Non-pigmented ciliary epithelial cell (primary cell): ENCODE data around the gene ERMAP.
"Not testable (repeated sequence)": the region's sequence is repeated elsewhere in the genome, so short reads cannot be mapped to it uniquely, and the experiment has no call there.

Experiments
- DNase-seq: peaks from one replicate; pipeline ENCODE4 v3.0.0-alpha.2; 2010; ENCODE audit warnings: low read depth

The ERMAP gene

DNA sequence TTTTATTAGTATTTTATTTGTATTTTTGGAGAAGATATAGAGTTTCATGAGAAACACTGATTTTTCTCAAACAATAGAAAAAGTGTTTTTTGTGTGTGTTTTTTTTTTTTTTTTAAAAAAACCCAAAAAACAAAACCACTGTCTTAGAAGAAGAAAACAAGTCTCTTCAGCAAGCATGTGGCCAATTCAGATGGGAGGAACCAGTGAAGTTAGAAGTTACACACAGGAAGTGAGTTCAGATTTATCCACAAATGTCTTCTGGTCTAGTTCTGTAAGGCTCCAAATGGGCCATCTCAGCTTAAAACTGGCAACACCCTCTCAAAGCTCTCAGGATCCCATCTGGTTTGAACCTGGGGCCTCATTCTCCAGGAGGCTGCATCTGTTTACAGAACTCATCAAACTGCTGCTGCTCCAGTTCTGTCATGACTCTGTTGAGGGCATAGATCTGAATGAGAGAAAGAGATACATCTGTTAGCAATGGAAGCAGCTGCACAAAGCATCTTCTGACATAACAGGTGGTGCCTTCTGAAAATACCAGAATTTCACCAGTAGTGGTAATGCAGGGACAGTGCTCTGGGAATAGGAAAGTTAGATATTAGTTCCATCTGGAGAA lies 9.8 kb upstream of the ERMAP start:
- DNase-seq: no peak

DNA sequence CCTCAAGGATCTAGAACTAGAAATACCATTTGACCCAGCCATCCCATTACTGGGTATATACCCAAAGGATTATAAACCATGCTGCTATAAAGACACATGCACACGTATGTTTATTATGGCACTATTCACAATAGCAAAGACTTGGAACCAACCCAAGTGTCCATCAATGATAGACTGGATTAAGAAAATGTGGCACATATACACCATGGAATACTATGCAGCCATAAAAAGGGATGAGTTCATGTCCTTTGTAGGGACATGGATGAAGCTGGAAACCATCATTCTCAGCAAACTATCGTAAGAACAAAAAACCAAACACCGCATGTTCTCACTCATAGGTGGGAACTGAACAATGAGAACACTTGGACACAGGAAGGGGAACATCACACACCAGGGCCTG lies 2.1 kb upstream of the ERMAP start:
- DNase-seq: not testable (repeated sequence)

DNA sequence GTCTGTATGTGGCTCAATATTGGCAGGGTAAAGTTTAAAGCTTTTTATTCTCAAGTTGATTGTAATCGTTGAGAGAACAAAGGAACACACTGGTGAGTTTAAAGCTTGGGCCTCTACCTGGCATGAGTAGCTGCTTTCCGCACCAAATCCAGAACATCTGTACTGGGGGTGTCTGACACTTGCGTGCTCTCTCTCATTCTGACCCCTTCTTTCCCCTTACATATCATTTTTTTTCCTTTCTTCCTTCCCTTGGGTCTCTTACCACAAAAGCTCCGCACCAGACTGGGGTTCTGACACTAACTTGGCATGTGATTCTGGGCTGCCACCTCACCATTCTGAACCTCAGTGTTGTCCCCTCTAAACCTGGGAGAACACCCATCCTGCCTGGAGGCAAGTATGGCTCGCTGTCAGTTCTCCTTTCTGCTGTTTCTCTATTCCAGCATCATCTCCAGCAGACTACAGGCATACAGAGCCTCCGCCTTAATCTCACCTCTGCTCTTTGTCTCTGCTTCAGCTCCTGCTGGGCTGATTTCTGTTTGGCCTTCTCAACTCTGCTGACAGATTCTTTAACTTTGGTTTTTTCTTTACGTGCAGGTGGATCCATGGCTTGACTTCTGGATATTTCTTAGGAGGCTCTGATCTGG lies 859 bp upstream of the ERMAP start:
- no peak for DNase-seq

DNA sequence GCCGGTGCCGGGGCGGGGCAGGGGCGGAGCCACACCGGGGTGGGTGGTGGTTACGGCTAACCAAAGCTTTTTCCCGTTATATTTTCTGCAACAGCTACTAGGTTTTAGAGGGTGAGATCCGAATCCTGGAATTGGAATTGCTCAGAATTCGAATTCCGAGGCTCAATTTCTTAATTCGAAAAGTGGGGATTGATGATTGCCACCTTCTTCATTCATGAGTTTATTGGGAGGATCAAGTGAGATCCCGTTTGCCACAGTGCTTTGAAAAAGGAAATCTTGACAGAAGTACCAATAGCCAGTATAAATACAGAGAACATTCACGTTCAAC lies 482 bp downstream of the ERMAP start:
- DNase-seq: no peak

DNA sequence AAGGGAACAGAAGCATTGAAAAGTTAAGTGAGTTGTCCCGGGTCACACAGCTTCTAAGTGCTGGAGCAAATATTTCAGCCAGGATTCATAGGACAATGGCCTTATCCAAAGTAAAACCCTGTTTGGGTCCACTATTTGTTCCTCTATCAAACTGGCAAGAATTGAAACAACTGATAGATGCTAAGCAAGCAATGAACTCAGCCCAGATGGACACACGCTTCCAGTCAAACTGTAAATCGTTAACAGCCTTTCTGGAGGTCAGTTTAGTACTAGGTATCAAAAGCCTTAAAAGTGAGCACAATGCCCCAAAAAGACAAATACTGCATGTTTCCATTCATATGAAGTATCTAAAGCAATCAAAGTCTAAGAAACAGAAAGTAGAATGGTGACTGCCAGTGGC lies 1.1 kb downstream of the ERMAP start:
- no peak for DNase-seq

DNA sequence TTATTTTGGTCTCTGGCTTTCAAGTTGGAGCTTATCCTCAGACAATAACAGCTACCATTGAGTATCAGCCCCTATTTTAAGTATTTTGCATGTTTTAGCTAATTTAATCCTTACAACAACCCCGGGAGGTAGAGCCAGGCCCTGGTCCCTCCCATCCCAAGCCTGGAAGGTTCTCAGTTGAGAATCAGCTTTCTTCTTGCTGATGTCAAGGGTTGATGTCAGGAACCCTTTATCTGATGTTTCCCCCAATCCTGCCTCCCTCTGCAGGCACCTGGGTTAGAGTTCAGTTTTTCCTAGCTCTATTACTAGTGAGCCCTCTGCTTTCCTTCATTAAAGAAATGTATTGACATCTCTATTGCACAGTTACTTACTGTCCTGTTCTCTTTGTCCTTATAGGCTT lies 3.9 kb downstream of the ERMAP start:
- no peak for DNase-seq

DNA sequence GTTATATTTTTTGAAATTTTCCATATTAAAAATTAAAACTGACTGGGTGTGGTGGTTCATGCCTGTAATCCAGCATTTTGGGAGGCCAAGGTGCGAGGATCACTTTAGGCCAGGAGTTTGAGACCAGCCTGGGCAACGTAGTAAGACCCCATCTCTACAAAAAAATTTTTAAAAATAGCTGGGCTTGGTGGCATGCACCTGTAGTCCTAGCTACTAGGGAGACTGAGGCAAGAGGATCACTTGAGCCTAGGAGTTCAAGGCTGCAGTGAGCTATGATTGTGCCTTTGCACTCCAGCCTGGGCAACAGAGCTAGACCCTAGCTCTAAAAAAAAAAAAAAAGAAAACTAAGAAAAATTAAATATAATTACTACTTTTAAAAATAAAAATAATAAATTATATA lies 4.8 kb downstream of the ERMAP start:
- DNase-seq: no peak

DNA sequence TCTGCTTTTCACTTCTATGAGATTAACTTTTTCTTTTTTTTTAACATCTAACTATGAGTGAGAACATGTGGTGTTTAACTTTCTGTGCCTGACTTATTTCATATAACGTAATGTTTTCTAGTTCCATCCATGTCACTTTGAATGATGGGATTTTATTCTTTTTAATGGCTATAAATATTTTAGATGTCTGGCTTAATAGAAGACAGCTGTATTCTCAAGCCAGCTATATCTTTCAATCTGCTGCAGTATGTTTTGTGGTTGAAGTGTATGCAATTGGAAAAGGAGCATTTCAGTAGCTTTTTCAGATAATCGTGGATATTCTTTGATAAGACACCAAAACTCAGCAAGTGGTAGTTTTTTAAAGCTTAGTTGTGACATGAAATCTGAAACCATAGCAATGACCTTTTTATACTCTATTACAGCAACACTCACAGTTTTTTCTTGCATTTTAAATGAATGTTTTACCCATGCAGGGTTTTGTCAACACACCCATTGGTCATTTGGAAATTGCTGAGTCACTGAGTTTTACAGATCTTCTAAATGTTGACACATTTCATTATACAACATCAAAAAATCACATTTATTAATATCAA lies 6.0 kb downstream of the ERMAP start:
- no peak for DNase-seq

DNA sequence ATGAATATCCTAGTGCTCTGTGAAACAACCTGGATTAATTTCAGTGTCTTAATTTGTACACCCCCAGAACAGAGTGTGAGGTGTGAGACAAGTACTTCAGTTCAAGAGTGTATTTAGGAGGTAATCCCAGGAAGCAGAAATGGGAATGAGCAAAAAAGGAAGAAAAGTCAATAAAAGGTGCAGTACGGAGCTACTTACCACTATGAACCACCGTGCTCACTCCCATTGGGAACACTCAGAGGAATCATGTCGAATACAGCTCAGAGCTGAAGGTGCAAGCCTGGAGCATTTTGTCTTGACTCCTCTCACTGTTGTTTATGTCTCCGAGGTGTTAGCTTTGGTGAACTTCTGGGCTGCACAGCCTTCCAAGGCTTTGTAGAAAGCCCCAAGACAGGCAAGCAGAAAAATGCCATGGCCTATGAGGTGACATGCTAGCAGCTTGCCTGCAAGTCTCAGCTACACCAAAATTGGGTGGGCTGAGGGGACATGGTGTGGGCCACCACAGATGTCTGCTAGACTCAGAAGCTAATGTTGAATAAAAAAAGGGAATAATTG lies 7.6 kb downstream of the ERMAP start:
- DNase-seq: no peak

DNA sequence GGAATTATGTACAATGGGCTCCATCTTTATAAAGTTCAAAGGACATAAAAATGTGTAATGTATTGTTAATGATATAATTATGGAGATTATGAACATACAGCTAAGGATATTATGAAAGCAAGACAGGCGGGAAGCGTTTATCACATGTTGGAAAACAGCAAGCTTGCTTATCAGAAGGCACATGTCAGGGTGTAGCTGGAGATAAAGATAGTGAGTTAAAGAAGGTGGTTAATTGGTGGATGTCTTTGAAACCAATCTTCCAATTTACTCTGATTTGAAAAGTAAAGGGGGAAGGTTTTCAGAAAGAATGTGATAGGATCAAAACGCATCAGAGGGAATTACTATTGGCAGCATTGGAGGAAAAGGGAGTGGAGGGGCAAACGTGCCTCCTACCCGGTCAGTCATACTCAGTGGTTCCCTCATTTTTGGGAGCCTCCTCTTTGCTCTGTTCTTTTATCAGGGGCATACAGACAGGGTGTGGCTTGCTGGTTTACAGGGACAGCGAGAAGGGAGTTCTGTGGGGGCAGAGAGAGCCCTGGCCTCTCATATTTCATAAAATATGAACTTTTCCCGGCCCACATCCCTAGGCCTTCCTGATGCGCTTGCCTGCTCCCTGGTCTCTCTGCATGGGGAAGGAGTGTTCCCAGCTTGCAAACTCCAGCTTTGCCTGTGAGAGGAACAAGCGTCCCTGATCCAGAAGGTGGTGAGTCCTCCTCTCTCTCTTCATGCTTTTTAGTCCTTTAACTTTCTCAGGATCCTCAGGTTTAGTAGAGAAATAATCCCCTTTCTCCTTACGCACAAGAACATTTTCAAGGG lies 8.3 kb downstream of the ERMAP start:
- no peak for DNase-seq

DNA sequence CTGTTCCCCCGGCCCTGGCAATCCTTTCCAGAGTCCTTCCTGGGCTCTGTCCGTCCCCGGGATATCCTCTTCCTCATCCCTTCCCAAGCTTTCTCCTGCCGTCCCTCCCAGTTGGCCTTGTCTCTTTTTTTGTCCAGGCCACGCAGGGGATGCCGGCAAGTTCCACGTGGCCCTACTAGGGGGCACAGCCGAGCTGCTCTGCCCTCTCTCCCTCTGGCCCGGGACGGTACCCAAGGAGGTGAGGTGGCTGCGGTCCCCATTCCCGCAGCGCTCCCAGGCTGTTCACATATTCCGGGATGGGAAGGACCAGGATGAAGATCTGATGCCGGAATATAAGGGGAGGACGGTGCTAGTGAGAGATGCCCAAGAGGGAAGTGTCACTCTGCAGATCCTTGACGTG lies 13.7 kb downstream of the ERMAP start:
- DNase-seq: no peak

DNA sequence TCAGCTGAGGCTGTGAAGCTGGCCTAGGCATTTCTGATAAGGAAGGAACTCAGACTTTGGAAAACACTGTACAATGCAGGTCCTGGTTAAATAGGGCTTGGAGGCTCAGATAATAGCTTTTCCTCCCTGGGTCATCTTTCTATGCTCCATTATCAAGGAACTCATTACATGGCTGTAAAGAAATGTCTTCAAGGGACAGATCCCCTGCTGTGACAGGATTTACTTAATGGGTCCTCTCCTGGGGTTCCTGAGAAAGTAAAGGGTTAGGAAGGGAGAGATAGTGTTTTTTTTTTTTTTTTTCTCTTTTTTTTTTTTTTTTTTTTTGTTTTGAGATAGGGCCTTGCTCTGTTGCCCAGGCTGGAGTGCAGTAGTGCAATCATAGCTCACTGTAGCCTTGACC lies 14.4 kb downstream of the ERMAP start:
- DNase-seq: no peak

DNA sequence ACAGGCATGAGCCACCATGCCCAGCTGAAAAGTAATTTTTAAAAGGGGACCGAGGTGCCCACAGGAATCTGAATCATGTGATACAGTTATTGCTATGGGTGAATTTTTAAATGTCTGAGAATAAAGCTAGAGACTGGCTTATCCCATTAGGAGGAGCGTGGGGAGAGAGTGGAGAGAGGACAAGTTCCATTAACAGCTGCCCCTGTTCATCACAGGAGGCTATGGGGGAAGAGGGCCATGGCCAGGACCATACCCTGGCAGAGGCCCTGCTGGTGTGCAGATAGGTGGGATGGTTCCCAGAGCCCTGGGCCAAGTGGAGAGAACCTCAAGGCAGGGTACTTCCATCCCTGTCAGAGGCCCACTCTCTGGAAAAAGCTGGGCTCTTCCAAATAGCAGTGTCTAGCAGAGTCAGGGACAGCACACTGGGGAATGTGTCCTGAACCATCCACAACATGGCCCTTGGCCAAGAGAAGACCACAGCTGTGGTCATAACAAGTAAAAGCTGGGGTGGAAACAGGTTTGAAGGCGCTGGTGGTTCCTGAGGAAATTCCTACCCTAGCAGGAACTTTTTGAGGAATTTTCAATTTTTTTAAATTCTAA lies 15.8 kb downstream of the ERMAP start:
- DNase-seq: no peak

DNA sequence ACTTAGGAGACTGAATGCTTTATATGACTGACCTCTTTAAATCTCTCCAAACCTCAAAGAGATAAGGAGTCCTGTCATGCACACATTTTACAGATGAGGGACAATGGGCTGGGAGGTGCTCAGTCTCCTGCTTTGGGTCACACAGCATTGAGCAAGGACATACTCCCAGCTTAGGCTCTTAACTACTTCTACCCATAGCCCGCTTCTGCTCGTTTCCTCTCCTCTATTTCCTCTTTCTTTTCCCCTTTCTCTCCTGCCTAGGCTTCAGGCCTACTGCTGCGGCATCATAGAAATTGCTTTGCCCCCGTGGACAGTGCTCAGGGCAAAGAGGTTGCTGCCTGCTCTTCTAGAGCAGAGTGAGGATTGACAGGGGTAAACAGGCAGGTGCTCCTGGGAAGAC lies 17.1 kb downstream of the ERMAP start:
- DNase-seq: no peak

DNA sequence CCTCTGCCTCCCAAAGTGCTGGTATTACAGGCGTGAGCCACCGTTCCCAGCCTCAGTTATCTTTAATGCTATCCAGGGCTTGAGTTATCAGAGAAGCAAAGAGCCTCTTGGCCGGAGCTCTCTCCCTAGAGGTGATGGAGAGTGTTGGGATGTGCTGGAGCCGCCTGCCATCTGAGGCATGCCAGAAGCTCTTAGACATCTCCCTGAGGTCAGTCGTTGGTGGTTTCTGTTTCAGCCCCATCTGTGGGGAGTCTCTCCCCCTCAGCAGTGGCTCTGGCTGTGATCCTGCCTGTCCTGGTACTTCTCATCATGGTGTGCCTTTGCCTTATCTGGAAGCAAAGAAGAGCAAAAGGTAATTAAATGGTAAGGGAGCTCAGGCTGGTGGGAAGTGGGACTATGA lies 17.9 kb downstream of the ERMAP start:
- no peak for DNase-seq

DNA sequence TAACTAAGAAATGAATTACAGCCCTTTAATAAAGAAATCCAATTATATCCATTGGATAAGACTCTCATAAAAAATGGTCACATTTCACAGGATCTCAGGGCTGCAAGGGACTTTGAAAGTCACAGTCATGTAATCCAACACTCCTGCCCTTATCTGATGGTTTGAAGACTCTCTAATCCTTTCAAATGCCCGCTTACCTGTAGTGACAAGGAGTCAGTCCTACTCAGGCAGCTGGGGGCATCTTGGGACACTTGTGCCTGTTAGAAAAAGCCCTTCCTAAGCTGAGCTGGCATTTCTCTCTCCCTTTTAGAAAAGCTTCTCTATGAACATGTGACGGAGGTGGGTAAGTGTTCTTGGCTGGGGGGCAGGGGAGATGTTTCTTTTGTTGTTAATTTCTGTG lies 18.5 kb downstream of the ERMAP start:
- DNase-seq: no peak

DNA sequence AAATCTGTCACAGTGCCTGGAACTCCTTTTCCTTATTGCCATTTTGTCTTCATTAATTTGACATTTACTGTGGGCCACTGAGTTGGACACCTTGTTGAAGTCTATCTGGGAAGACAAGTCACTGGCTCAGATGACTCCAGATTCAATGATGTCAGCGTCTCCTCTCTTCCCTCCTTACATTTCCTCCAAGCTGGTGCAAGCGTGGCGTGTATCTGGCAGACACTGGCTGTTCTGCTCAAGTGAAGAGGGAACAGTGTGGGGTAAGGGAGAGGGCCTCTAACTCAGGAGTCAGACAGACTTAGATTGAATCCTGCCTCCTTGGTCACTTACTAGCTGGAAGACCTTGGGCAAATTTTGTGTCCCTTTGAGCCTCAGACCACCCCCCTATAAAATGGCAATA lies 20.8 kb downstream of the ERMAP start:
- DNase-seq: no peak

DNA sequence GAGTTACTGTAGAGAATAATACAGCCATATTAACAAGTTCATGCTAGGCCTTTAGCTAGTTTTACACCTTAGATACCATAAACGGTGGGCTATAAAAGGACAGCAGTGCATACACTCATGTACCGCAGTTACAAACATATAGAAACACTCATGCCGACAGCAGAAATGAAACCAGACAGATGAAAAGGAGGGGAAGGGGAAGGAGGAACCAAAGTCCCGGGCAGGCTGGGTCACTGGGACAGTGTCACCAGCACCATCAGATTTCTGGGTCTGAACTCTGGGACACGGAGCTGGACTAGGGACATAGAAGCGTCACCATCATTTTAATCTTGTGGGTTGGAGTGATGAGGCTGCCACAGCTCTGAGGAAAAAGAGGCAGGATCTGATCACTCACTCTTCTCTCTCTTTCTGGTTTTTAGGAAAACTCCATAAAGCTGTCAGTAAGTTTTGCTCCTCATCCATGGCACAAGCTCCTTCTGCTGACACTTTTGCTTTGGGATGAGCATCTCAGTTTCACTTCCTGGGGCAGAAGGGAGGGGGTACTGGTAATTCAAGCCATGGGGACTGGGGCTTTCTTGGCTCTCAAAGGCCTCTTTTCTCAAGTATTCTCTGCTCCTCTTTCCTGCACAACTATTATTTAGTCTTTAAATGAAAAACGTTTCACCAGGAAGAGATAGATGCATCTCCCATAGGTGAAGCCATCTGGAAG lies 21.7 kb downstream of the ERMAP start:
- DNase-seq: no peak

DNA sequence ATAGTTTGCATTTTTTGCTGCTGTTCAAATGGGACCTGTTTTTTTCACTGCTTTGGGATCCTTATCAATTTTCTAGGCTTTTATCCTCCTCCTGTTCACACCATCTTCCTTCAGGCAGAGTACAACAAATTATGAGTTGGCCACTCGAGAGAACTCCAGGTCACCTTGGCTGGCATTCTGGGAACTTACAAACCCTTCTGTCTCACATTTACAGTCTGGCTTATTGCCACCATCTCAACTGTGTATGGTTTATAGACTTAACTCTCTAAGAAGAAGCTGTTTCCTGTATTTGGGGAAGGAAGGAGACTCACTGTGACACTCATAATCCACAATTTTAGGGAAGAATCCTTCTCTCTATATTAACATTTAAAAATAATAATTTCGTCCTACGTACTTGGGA lies 24.1 kb downstream of the ERMAP start:
- no peak for DNase-seq

DNA sequence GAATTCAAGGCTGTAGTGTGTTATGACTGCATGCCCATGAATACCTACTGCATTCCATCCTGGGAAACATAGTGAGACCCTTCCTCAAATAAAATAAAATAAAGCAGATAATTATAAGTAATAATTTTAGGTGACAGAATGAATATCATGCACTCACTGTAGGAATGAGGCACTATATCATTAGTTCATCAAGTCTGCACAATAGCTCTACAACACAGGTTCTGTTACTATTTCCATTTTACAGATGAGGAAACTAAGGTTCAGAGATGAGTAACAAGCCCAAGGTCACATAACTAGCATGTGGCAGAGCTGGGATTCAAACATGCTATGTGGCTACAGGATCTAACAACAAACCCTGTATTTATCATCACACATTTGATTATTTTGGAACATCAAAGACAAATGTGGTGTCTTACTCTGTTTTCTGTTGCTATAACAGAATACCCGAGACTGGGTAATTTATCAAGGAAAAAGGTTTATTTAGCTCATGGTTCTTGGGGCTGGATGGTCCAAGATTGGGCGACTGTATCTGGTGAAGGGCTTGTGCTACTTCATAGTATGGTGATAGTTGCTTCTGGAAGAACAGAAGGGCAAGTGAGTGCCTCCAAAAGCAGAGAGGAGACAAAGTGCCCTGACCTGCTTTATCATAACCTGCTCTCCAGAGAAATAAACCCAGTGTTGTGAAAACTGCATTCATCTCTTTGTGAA lies 24.7 kb downstream of the ERMAP start:
- no peak for DNase-seq

DNA sequence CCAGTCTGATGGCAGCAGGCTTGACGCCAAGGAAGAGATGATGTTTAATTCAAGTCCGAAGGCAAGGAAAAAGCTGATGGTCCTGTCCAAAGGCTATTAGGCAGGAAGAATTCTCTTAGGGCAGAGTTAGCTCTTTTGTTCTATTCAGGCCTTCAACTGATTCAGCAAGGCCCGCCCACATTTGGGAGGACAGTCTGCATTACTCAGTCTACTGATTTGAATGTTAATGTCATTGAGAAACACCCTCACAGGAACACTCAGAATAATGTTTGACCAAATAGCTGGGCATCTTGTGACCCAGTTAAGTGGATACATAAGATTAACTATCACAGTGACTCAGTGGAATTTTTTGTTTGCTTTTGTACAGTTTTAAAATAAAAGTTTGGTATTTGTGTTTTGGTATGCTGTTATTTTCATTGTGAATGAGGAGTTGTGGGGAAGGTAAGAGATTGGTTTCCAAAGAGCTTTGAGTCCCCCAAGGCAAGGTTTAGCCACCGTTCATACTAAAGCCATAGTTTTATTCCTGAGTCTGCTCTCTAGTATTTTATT lies 27.7 kb downstream of the ERMAP start:
- peak; percentile 19 for DNase-seq
